Astrocyte (in vitro differentiated cells and primary cell): ENCODE measurements around the gene GPR6. TPM values are rescaled to one million over a fixed set of nuclear protein-coding genes. Genes with fewer than 3 reads are reported as not detected.

ENCODE experiments used
- DNase-seq: peaks from one replicate; pipeline ENCODE4 v3.0.0-alpha.2; 2010; ENCODE audit warnings: low read depth
- FAIRE-seq: peaks from 2 replicates; lab custom pipeline; 2011; peaks lifted over from hg19 to GRCh38; lab: Jason Lieb, UNC
- H2AFZ ChIP-seq: 2 replicates; pipeline ENCODE4 v1.6.0; 2012; ENCODE audit warnings: low read depth, low read length, inconsistent platforms
- H3K27ac ChIP-seq: 2 replicates; pipeline ENCODE4 v1.5.1; 2011; ENCODE audit warnings: low read depth, low read length, inconsistent platforms
- H3K27me3 ChIP-seq: 2 replicates; pipeline ENCODE4 v1.6.0; 2011; ENCODE audit warnings: low read length, inconsistent platforms; ENCODE audit not compliant: insufficient read depth
- H3K36me3 ChIP-seq: 2 replicates; pipeline ENCODE4 v1.5.1; 2011; ENCODE audit warnings: low read length, inconsistent platforms; ENCODE audit not compliant: insufficient read depth
- H3K4me1 ChIP-seq: 2 replicates; pipeline ENCODE4 v1.5.1; 2011; ENCODE audit warnings: low read length, inconsistent platforms; ENCODE audit not compliant: insufficient read depth
- H3K4me2 ChIP-seq: 2 replicates; pipeline ENCODE4 v1.6.0; 2012; ENCODE audit warnings: low read length, inconsistent platforms
- H3K4me3 ChIP-seq: 2 replicates; pipeline ENCODE4 v1.5.1; 2011; ENCODE audit warnings: low read depth, mild to moderate bottlenecking, low read length, inconsistent platforms; ENCODE audit not compliant: insufficient read depth
- H3K79me2 ChIP-seq: 2 replicates; pipeline ENCODE4 v1.6.0; 2012; ENCODE audit warnings: mild to moderate bottlenecking, low read length, inconsistent platforms; ENCODE audit not compliant: insufficient read depth
- H3K9ac ChIP-seq: 2 replicates; pipeline ENCODE4 v1.6.0; 2012; ENCODE audit warnings: mild to moderate bottlenecking, low read length, inconsistent platforms
- H3K9me3 ChIP-seq: 2 replicates; pipeline ENCODE4 v1.5.1; 2012; ENCODE audit warnings: low read depth, mild to moderate bottlenecking, low read length, inconsistent platforms; ENCODE audit not compliant: insufficient read depth
- H4K20me1 ChIP-seq: 2 replicates; pipeline ENCODE4 v1.6.0; 2012; ENCODE audit warnings: low read length, inconsistent platforms; ENCODE audit not compliant: insufficient read depth
- H3K27ac Mint-ChIP-seq: one replicate; pipeline ENCODE4 v1.8.0; 2021; ENCODE audit warnings: mild to moderate bottlenecking, mixed read lengths; ENCODE audit not compliant: unreplicated experiment
- H3K27me3 Mint-ChIP-seq: one replicate; pipeline ENCODE4 v1.8.0; 2021; ENCODE audit warnings: low read depth, mixed read lengths; ENCODE audit not compliant: unreplicated experiment
- H3K36me3 Mint-ChIP-seq: one replicate; pipeline ENCODE4 v1.8.0; 2021; ENCODE audit warnings: low read depth, mixed read lengths; ENCODE audit not compliant: unreplicated experiment
- H3K4me1 Mint-ChIP-seq: one replicate; pipeline ENCODE4 v1.8.0; 2021; ENCODE audit warnings: low read depth, mixed read lengths; ENCODE audit not compliant: unreplicated experiment
- H3K4me3 Mint-ChIP-seq: one replicate; pipeline ENCODE4 v1.8.0; 2021; ENCODE audit warnings: mild to moderate bottlenecking, moderate library complexity, mixed read lengths; ENCODE audit not compliant: unreplicated experiment
- H3K9me3 Mint-ChIP-seq: one replicate; pipeline ENCODE4 v1.8.0; 2021; ENCODE audit warnings: mild to moderate bottlenecking, mixed read lengths; ENCODE audit not compliant: unreplicated experiment
- CTCF ChIP-seq: IDR thresholded peaks from 2 replicates; pipeline ENCODE4 v1.5.1; 2011; ENCODE audit warnings: low read depth, mild to moderate bottlenecking, inconsistent platforms, low read length, moderate library complexity; ENCODE audit not compliant: insufficient read depth
- EZH2 ChIP-seq: IDR thresholded peaks from 2 replicates; pipeline ENCODE4 v1.6.1; 2012; ENCODE audit warnings: mild to moderate bottlenecking, low read length, inconsistent platforms; ENCODE audit not compliant: insufficient read depth
- total RNA-seq: library from RNA; stranded (reverse); gene quantifications from 2 replicates; pipeline ENCODE4 v1.2.1, GENCODE V29; 2021

GPR6 gene
- total RNA-seq, 1 donor from 2014 or later, result not detected

GRCh38 chr6:110015206-110015605 is 37.1 kb downstream of the GPR6 start:
- no peak for DNase-seq
- Histone ChIP-seq H4K20me1 (no peaks in the 10 kb centered on the region), H3K27ac (no peak overlapping the region), H3K4me2 (no peak overlapping the region), H3K9ac (no peak overlapping the region), H3K36me3 (no peaks in the 10 kb centered on the region), H3K27me3 (peaks cover 2% of the 10 kb centered on the region), H3K4me3 (no peak overlapping the region), H3K4me1 (no peaks in the 10 kb centered on the region), H2AFZ (no peak overlapping the region), H3K79me2 (no peaks in the 10 kb centered on the region), H3K9me3 (no peaks in the 10 kb centered on the region)
- no peaks in the 10 kb centered on the region for H3K4me1 Mint-ChIP-seq
- H3K27ac Mint-ChIP-seq, result no peak overlapping the region
- peaks cover 2% of the 10 kb centered on the region for H3K9me3 Mint-ChIP-seq
- no peak overlapping the region for H3K4me3 Mint-ChIP-seq
- no peak for FAIRE-seq
- H3K27me3 Mint-ChIP-seq, result peaks cover 15% of the 10 kb centered on the region
- no peaks in the 10 kb centered on the region for H3K36me3 Mint-ChIP-seq
- no peak for TF ChIP-seq CTCF
- TF ChIP-seq EZH2, result no peak

GRCh38 chr6:110017306-110017705 is 39.2 kb downstream of the GPR6 start:
- H3K9ac ChIP-seq, result no peak overlapping the region
- H3K27ac ChIP-seq, result no peak overlapping the region
- H3K9me3 ChIP-seq, result no peaks in the 10 kb centered on the region
- H3K36me3 ChIP-seq, result no peaks in the 10 kb centered on the region
- Mint-ChIP-seq H3K9me3 (peaks cover 2% of the 10 kb centered on the region), H3K4me1 (no peaks in the 10 kb centered on the region), H3K4me3 (no peak overlapping the region), H3K36me3 (no peaks in the 10 kb centered on the region), H3K27ac (no peak overlapping the region), H3K27me3 (peaks cover 17% of the 10 kb centered on the region)
- DNase-seq, result no peak
- H4K20me1 ChIP-seq, result no peaks in the 10 kb centered on the region
- no peak for TF ChIP-seq EZH2
- no peaks in the 10 kb centered on the region for H3K4me1 ChIP-seq
- H3K4me2 ChIP-seq, result no peak overlapping the region
- H3K79me2 ChIP-seq, result no peaks in the 10 kb centered on the region
- FAIRE-seq, result no peak
- peaks cover 2% of the 10 kb centered on the region for H3K27me3 ChIP-seq
- H3K4me3 ChIP-seq, result no peak overlapping the region
- no peak overlapping the region for H2AFZ ChIP-seq

- no peak overlapping the region for H3K9ac ChIP-seq
- no peaks in the 10 kb centered on the region for H3K4me1 ChIP-seq
- no peaks in the 10 kb centered on the region for H4K20me1 ChIP-seq
- H3K27me3 ChIP-seq, result peaks cover 2% of the 10 kb centered on the region
- no peak overlapping the region for H2AFZ ChIP-seq
- FAIRE-seq (no peak), DNase-seq (no peak)
- H3K36me3 ChIP-seq, result no peaks in the 10 kb centered on the region
- Mint-ChIP-seq H3K4me1 (no peaks in the 10 kb centered on the region), H3K36me3 (no peaks in the 10 kb centered on the region), H3K4me3 (no peak overlapping the region), H3K9me3 (no peaks in the 10 kb centered on the region), H3K27ac (no peak overlapping the region), H3K27me3 (peaks cover 17% of the 10 kb centered on the region)
- TF ChIP-seq EZH2, result no peak
- no peak for TF ChIP-seq CTCF
- H3K9me3 ChIP-seq, result no peaks in the 10 kb centered on the region
- H3K27ac ChIP-seq, result no peak overlapping the region
- no peak overlapping the region for H3K4me2 ChIP-seq
- no peaks in the 10 kb centered on the region for H3K79me2 ChIP-seq
- no peak overlapping the region for H3K4me3 ChIP-seq
Observed at GRCh38 chr6:110017946-110018345, 39.8 kb downstream of the GPR6 start.
